K562 (cell line): ENCODE results near the gene HSD3B7. TPM values are rescaled to one million over a fixed set of nuclear protein-coding genes. Genes with fewer than 3 reads are reported as not detected.

Experiments
- ARID4B ChIP-seq: sonication (generic); formaldehyde crosslinking; IDR thresholded peaks from 2 replicates; pipeline ENCODE4 v1.8.0; 2022; ENCODE audit warnings: mild to moderate bottlenecking, missing genetic modification reagents
- CREB1 ChIP-seq, 2 experiments: sonication (generic) in 1 of 2; formaldehyde crosslinking in 1 of 2; IDR thresholded peaks; 2 replicates each; pipeline versions ENCODE4 v1.6.1 to v1.8.0; 2012 to 2022; ENCODE audit warnings: inconsistent platforms in 1 of 2, mild to moderate bottlenecking in 1 of 2, missing genetic modification reagents in 1 of 2, moderate library complexity in 1 of 2
- E2F8 ChIP-seq: fragments of 450-650 bp; IDR thresholded peaks from 2 replicates; pipeline ENCODE4 v1.7.1; 2018; ENCODE audit warnings: mild to moderate bottlenecking, low read depth; ENCODE audit not compliant: partially characterized antibody
- ELF1 ChIP-seq: fragments of 200-800 bp; sonication (Bioruptor generic); IDR thresholded peaks from 2 replicates; pipeline ENCODE4 v1.6.1; 2016; ENCODE audit warnings: missing genetic modification characterization, missing compliant biosample characterization
- ELK3 ChIP-seq: fragments of 450-650 bp; formaldehyde crosslinking; IDR thresholded peaks from 2 replicates; pipeline ENCODE4 v1.4.0; 2020; ENCODE audit warnings: mild to moderate bottlenecking
- ERF ChIP-seq: fragments of 450-650 bp; formaldehyde crosslinking; IDR thresholded peaks from 2 replicates; pipeline ENCODE4 v1.4.0; 2020; ENCODE audit warnings: mild to moderate bottlenecking, mixed read lengths
- GABPB1 ChIP-seq: sonication (generic); formaldehyde crosslinking; IDR thresholded peaks from 2 replicates; pipeline ENCODE4 v1.8.0; 2022; ENCODE audit warnings: mild to moderate bottlenecking, missing genetic modification reagents
- HDAC8 ChIP-seq: fragments of 450-650 bp; IDR thresholded peaks from 2 replicates; pipeline ENCODE4 v1.6.1; 2016; ENCODE audit warnings: mild to moderate bottlenecking, missing genetic modification characterization, moderate library complexity, missing compliant biosample characterization
- JUND ChIP-seq, 2 experiments: IDR thresholded peaks; 2 replicates in 1 of 2; 3 replicates in 1 of 2; pipeline ENCODE4 v1.6.1; 2011; ENCODE audit warnings: borderline replicate concordance in 2 of 2, low read depth in 2 of 2, low read length in 2 of 2, improper control_type of control experiment in 1 of 2, missing biosample characterization in 1 of 2, missing genetic modification characterization in 1 of 2, missing genetic modification reagents in 1 of 2
- KLF16 ChIP-seq: IDR thresholded peaks from 2 replicates; pipeline ENCODE4 v1.6.1; 2016; ENCODE audit warnings: antibody characterized with exemption
- MBD2 ChIP-seq: sonication (generic); IDR thresholded peaks from 2 replicates; pipeline ENCODE4 v1.6.1; 2016; ENCODE audit warnings: low read depth, borderline replicate concordance
- SIX5 ChIP-seq, 2 experiments: IDR thresholded peaks; 2 replicates each; pipeline ENCODE4 v1.6.1; 2011; ENCODE audit warnings: low read length in 2 of 2, borderline replicate concordance in 1 of 2, low read depth in 1 of 2, mild to moderate bottlenecking in 1 of 2, moderate library complexity in 1 of 2; ENCODE audit not compliant: insufficient read depth in 1 of 2
- TBL1XR1 ChIP-seq, 2 experiments: IDR thresholded peaks; 2 replicates each; pipeline ENCODE4 v1.6.1; 2012; ENCODE audit warnings: improper control_type of control experiment in 2 of 2, low read length in 2 of 2, mild to moderate bottlenecking in 1 of 2
- USF1 ChIP-seq: sonication (generic); formaldehyde crosslinking; IDR thresholded peaks from 2 replicates; pipeline ENCODE4 v1.9.0; 2022; ENCODE audit warnings: mild to moderate bottlenecking, missing genetic modification reagents
- ZFP1 ChIP-seq: fragments of 450-650 bp; formaldehyde crosslinking; IDR thresholded peaks from 2 replicates; pipeline ENCODE4 v1.4.0; 2020; ENCODE audit warnings: mild to moderate bottlenecking, mixed read lengths
- ZNF561 ChIP-seq: fragments of 450-650 bp; formaldehyde crosslinking; conservative IDR thresholded peaks from 2 replicates; pipeline ENCODE4 v1.4.0; 2020; ENCODE audit warnings: mild to moderate bottlenecking, moderate library complexity
- ZZZ3 ChIP-seq: fragments of 450-650 bp; IDR thresholded peaks from 2 replicates; pipeline ENCODE4 v1.6.1; 2016; ENCODE audit warnings: antibody characterized with exemption, mild to moderate bottlenecking, moderate library complexity
- polyA plus RNA-seq, 8 experiments: library from polyadenylated mRNA; depleted of rRNA in 4 of 8; stranded (reverse) in 5 of 8; unstranded in 3 of 8; fragments of >200 nt; fragmentation: Nextera tagmentation in 2 of 8; fragmentation: Illumina TruSeq in 1 of 8; extraction: Ambion mirVana in 2 of 8; extraction: Trizol in 1 of 8; gene quantifications; 2 replicates each; pipeline versions ENCODE4 v1.2.1 to v1.2.3, GENCODE V29; 2011 to 2014; ENCODE audit warnings: inconsistent platforms in 1 of 8, missing spikeins in 1 of 8
- total RNA-seq, 7 experiments: library from RNA; depleted of rRNA in 6 of 7; stranded (reverse); fragments of >200 nt in 6 of 7; fragmentation: Illumina TruSeq in 2 of 7; extraction: Trizol in 2 of 7; gene quantifications; 2 replicates each; pipeline versions ENCODE4 v1.2.1 to v1.2.3, GENCODE V29; 2011 to 2021; ENCODE audit warnings: low replicate concordance in 1 of 7

Gene HSD3B7
- total and polyA plus RNA-seq, 9 of the 15 experiments (the other 6 are each of a cell fraction or from before 2014, with no cell fraction given) = 5.4 to 49.1 (median 23.0) TPM

- TF ChIP-seq ERF (CRISPR knock-in tag) (peak; percentile 22; the same call in 1 of the 2 replicates), SIX5 (IDR thresholded peaks at IDR 0.05; ENCODE audit: borderline replicate concordance in 1 of 2, insufficient read depth in 1 of 2, low read depth in 1 of 2, low read length in 2 of 2) (no peak), GABPB1 (peak; percentile 75; the same call in 1 of the 2 replicates), ELF1 (no peak), ELK3 (CRISPR knock-in tag) (no peak), KLF16 (0 out of 2 replicates have a peak, but pooled peaks have one; percentile 47), CREB1 (IDR thresholded peaks at IDR 0.05) (peak; percentile 21; the same call in 1 of the 2 replicates), CREB1 (CRISPR knock-in tag; IDR thresholded peaks at IDR 0.05) (peak; percentile 77; the same call in 1 of the 2 replicates), ZFP1 (CRISPR knock-in tag) (no peak), ZNF561 (no peak), ARID4B (CRISPR knock-in tag) (no peak), JUND (IDR thresholded peaks at IDR 0.05; ENCODE audit: borderline replicate concordance, low read depth, low read length) (peak; percentile 67), JUND (tag; IDR thresholded peaks at IDR 0.05; ENCODE audit: borderline replicate concordance, low read depth, low read length) (peak; percentile 21; the same call in 1 of the 3 replicates), USF1 (CRISPR knock-in tag) (peak; percentile 65; the same call in 1 of the 2 replicates), HDAC8 (tag) (no peak), TBL1XR1 (IDR thresholded peaks at IDR 0.05; ENCODE audit: low read length in 2 of 2) (no peak), MBD2 (no peak), ZZZ3 (no peak), E2F8 (no peak)
Observed at GRCh38 chr16:30941600-30942425, 43.2 kb upstream of the HSD3B7 start (continued).
